Ovary (tissue), 3 donors: ENCODE data around the gene GRIK4.

Experiments
- EP300 ChIP-seq: sonication (generic); formaldehyde crosslinking; IDR thresholded peaks from one replicate; pipeline ENCODE4 v1.6.1; 2017; ENCODE audit warnings: antibody characterized with exemption
- POLR2A ChIP-seq: fragments of 450-650 bp; IDR thresholded peaks from one replicate; pipeline ENCODE4 v1.6.1; 2017; ENCODE audit warnings: antibody characterized with exemption, mild to moderate bottlenecking, moderate library complexity
- TF ChIP-seq, protein P1 (sequence below), 3 donors: fragments of 450-650 bp in 2 of 3; fragments of 200-600 bp in 1 of 3; IDR thresholded peaks; one replicate each; pipeline versions ENCODE4 v1.5.1 to v1.8.0; 2016 to 2022; ENCODE audit warnings: antibody characterized with exemption in 3 of 3, mild to moderate bottlenecking in 1 of 3
- donor health status: DM: no; HTN: no; CAD: no.

DNA sequence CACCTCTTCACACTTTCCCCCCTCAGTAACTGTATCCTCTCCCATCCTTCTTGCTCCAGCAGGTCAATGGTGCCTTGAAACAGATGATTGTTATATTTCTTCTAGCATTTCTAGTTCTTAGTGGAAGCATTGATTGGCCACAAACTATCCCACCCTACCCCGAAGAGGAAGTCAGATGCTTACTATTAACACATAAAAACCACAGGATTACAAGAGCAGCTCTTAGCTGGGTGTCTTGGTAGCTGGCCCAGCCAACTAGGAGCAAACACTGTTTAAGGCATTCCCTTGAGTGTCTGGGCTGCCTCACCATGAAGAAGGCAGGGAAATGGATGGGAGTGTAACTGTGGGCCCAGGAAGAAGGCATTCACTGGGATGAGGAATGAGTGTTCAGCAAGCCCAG, 176.6 kb downstream of the GRIK4 start:
- TF ChIP-seq, protein P1, sequence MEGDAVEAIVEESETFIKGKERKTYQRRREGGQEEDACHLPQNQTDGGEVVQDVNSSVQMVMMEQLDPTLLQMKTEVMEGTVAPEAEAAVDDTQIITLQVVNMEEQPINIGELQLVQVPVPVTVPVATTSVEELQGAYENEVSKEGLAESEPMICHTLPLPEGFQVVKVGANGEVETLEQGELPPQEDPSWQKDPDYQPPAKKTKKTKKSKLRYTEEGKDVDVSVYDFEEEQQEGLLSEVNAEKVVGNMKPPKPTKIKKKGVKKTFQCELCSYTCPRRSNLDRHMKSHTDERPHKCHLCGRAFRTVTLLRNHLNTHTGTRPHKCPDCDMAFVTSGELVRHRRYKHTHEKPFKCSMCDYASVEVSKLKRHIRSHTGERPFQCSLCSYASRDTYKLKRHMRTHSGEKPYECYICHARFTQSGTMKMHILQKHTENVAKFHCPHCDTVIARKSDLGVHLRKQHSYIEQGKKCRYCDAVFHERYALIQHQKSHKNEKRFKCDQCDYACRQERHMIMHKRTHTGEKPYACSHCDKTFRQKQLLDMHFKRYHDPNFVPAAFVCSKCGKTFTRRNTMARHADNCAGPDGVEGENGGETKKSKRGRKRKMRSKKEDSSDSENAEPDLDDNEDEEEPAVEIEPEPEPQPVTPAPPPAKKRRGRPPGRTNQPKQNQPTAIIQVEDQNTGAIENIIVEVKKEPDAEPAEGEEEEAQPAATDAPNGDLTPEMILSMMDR (IDR thresholded peaks at IDR 0.05): no peak
- TF ChIP-seq POLR2A: no peak
- no peak for TF ChIP-seq EP300
